ENCODE measurements around the gene ATP2A1.

ATP2A1 gene

GRCh38 chr16:28895609-28896008, 17.3 kb downstream of the ATP2A1 start:
- no peak for DNase-seq (ENCODE audit: low read depth)
- H3K4me3 ChIP-seq (ENCODE audit: low read depth, low read length) = no peak overlapping the region
- no peak for TF ChIP-seq CTCF (conservative IDR thresholded peaks at IDR 0.05; ENCODE audit: low read depth, low read length)

- no peak overlapping the region for H3K4me3 ChIP-seq (ENCODE audit: low read depth, low read length)
- no peak for DNase-seq (ENCODE audit: low read depth)
- TF ChIP-seq CTCF (conservative IDR thresholded peaks at IDR 0.05; ENCODE audit: low read depth, low read length) = no peak
These were observed 19.5 kb downstream of the ATP2A1 start for GRCh38 chr16:28897826-28898225.

- DNase-seq (ENCODE audit: low read depth) = no peak
- no peak for TF ChIP-seq CTCF (conservative IDR thresholded peaks at IDR 0.05; ENCODE audit: low read depth, low read length)
- H3K4me3 ChIP-seq (ENCODE audit: low read depth, low read length) = no peak overlapping the region
These were observed 20.0 kb downstream of the ATP2A1 start for GRCh38 chr16:28898266-28898665.

GRCh38 chr16:28898942-28899341, 20.7 kb downstream of the ATP2A1 start:
- no peak for TF ChIP-seq CTCF (conservative IDR thresholded peaks at IDR 0.05; ENCODE audit: low read depth, low read length)
- no peak overlapping the region for H3K4me3 ChIP-seq (ENCODE audit: low read depth, low read length)
- no peak for DNase-seq (ENCODE audit: low read depth)

GRCh38 chr16:28899882-28900590, 21.7 kb downstream of the ATP2A1 start:
- no peak overlapping the region for H3K4me3 ChIP-seq (ENCODE audit: low read depth, low read length)
- DNase-seq (ENCODE audit: low read depth) = no peak
- TF ChIP-seq CTCF (conservative IDR thresholded peaks at IDR 0.05; ENCODE audit: low read depth, low read length) = no peak

GRCh38 chr16:28900601-28901000, 22.3 kb downstream of the ATP2A1 start:
- H3K4me3 ChIP-seq (ENCODE audit: low read depth, low read length) = no peak overlapping the region
- no peak for DNase-seq (ENCODE audit: low read depth)
- no peak for TF ChIP-seq CTCF (conservative IDR thresholded peaks at IDR 0.05; ENCODE audit: low read depth, low read length)

GRCh38 chr16:28901862-28902261, 23.6 kb downstream of the ATP2A1 start:
- no peak for DNase-seq (ENCODE audit: low read depth)
- TF ChIP-seq CTCF (conservative IDR thresholded peaks at IDR 0.05; ENCODE audit: low read depth, low read length) = no peak

More at GRCh38 chr16:28901862-28902261, 23.6 kb downstream of the ATP2A1 start:
- H3K4me3 ChIP-seq (ENCODE audit: low read depth, low read length) = no peak overlapping the region
